ENCODE measurements around the gene NOC3L.

DNA sequence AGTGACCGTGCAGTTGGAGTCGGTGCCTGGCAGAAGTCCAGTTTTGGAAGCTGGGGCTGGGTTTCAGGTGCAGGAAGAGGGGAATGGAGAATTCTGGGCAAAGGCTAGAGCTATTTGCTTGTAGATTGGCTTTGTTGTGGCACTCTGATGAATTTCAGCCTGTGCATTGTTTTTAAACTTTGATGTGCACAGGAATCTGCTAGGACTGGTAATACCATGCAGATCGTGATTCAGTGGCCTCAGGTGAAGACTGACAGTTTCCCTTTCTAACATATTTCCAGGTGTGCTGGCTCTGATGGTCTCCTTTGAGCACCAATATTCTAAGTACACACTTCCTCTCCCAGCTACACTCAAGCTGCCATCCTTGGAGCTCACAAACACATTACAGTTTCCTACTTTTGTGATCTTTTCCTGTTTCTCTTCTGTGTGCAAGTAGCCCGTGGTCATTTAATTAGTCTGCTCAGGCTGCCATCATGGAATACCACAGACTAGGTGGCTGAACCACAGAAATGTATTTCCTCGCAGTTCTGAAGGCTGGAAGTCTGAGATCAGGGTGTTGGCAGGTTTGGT is 55.6 kb downstream of the NOC3L start:
- TF ChIP-seq, protein P1, sequence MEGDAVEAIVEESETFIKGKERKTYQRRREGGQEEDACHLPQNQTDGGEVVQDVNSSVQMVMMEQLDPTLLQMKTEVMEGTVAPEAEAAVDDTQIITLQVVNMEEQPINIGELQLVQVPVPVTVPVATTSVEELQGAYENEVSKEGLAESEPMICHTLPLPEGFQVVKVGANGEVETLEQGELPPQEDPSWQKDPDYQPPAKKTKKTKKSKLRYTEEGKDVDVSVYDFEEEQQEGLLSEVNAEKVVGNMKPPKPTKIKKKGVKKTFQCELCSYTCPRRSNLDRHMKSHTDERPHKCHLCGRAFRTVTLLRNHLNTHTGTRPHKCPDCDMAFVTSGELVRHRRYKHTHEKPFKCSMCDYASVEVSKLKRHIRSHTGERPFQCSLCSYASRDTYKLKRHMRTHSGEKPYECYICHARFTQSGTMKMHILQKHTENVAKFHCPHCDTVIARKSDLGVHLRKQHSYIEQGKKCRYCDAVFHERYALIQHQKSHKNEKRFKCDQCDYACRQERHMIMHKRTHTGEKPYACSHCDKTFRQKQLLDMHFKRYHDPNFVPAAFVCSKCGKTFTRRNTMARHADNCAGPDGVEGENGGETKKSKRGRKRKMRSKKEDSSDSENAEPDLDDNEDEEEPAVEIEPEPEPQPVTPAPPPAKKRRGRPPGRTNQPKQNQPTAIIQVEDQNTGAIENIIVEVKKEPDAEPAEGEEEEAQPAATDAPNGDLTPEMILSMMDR (IDR thresholded peaks at IDR 0.05) = no peak
- TF ChIP-seq POLR2AphosphoS5 (IDR thresholded peaks at IDR 0.05) (no peak), EP300 (IDR thresholded peaks at IDR 0.05; ENCODE audit: low read depth) (no peak), POLR2A (IDR thresholded peaks at IDR 0.05) (no peak)

Measured in transverse colon (tissue), 4 donors.